Measurements from ENCODE around the gene MAST4.

Gene MAST4

GRCh38 chr5:67026278-67026677, 430.1 kb downstream of the MAST4 start:
- TF ChIP-seq EZH2phosphoT487 (IDR thresholded peaks at IDR 0.05; ENCODE audit: borderline replicate concordance, low read length): no peak
- TF ChIP-seq, protein P1, sequence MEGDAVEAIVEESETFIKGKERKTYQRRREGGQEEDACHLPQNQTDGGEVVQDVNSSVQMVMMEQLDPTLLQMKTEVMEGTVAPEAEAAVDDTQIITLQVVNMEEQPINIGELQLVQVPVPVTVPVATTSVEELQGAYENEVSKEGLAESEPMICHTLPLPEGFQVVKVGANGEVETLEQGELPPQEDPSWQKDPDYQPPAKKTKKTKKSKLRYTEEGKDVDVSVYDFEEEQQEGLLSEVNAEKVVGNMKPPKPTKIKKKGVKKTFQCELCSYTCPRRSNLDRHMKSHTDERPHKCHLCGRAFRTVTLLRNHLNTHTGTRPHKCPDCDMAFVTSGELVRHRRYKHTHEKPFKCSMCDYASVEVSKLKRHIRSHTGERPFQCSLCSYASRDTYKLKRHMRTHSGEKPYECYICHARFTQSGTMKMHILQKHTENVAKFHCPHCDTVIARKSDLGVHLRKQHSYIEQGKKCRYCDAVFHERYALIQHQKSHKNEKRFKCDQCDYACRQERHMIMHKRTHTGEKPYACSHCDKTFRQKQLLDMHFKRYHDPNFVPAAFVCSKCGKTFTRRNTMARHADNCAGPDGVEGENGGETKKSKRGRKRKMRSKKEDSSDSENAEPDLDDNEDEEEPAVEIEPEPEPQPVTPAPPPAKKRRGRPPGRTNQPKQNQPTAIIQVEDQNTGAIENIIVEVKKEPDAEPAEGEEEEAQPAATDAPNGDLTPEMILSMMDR (IDR thresholded peaks at IDR 0.05; ENCODE audit: low read depth, low read length, poor library complexity, severe bottlenecking): no peak
- Histone ChIP-seq H3K9me3 (ENCODE audit: control insufficient read depth, insufficient read depth, low read length) (no peaks in the 10 kb centered on the region), H3K4me2 (ENCODE audit: low read length) (no peak overlapping the region), H3K9me2 (replicated peaks; ENCODE audit: control insufficient read depth, low read length) (no peaks in the 10 kb centered on the region), H4K20me1 (ENCODE audit: control insufficient read depth, insufficient read depth, low read depth, low read length) (no peaks in the 10 kb centered on the region), H3K27ac (ENCODE audit: low read depth, low read length) (no peak overlapping the region), H3K36me3 (ENCODE audit: control insufficient read depth, low read length) (no peaks in the 10 kb centered on the region), H3K27me3 (ENCODE audit: control insufficient read depth, low read length) (peaks cover 10% of the 10 kb centered on the region; the same call in 1 of the 2 replicates), H3F3A (ENCODE audit: control insufficient read depth, insufficient read depth) (no peaks in the 10 kb centered on the region), H3K4me3 (ENCODE audit: low read length) (no peak overlapping the region), H3K4me1 (ENCODE audit: control insufficient read depth, low read length) (no peaks in the 10 kb centered on the region), H3K79me2 (ENCODE audit: control insufficient read depth, low read length) (no peaks in the 10 kb centered on the region)

DNA sequence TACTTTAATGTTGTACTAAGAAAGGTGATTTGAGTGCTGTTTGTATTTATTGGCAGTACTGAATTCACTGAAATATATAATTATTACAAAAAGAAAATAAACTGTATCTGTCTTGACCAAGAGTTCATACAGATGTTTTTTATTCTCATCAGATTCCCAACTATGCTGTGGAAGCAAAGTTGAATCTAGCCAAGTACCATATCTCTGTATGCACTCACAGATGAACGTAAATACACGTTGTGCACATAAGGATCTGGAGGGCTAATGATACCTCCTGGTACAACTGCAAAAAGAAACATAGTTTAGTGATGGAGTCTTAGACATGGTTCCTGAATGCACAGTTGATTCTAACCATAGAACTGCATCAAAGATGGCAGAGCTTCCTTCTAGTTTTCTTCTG, 431.0 kb downstream of the MAST4 start:
- Histone ChIP-seq H3K27ac (ENCODE audit: low read depth, low read length) (no peak overlapping the region), H3K9me2 (replicated peaks; ENCODE audit: control insufficient read depth, low read length) (no peaks in the 10 kb centered on the region), H3K27me3 (ENCODE audit: control insufficient read depth, low read length) (peaks cover 10% of the 10 kb centered on the region; the same call in 1 of the 2 replicates), H3K36me3 (ENCODE audit: control insufficient read depth, low read length) (no peaks in the 10 kb centered on the region), H4K20me1 (ENCODE audit: control insufficient read depth, insufficient read depth, low read depth, low read length) (no peaks in the 10 kb centered on the region), H3K79me2 (ENCODE audit: control insufficient read depth, low read length) (no peaks in the 10 kb centered on the region), H3K4me3 (ENCODE audit: low read length) (no peak overlapping the region), H3K4me2 (ENCODE audit: low read length) (no peak overlapping the region), H3K9me3 (ENCODE audit: control insufficient read depth, insufficient read depth, low read length) (no peaks in the 10 kb centered on the region), H3K4me1 (ENCODE audit: control insufficient read depth, low read length) (no peaks in the 10 kb centered on the region), H3F3A (ENCODE audit: control insufficient read depth, insufficient read depth) (no peaks in the 10 kb centered on the region)
- no peak for TF ChIP-seq EZH2phosphoT487 (IDR thresholded peaks at IDR 0.05; ENCODE audit: borderline replicate concordance, low read length)
- TF ChIP-seq, protein P1 (IDR thresholded peaks at IDR 0.05; ENCODE audit: low read depth, low read length, poor library complexity, severe bottlenecking): no peak

DNA sequence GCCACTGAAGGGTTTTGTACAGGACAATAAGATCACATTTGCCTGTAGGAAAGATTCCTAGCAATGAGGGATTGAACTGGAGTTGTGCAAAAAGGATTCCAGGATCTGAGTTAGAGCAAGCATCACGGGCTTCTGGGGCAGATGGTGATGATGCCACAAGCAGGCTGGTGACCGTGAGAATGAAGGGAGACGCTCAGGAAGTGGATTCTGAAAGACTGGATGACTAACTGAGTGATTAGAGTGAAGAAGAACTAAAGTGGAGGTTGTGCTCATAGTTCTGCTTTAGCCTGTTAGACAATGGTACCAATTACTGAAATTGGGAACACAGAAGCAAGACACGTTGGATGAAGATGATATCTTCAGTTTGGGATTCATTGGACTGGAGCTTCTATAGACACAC, 432.2 kb downstream of the MAST4 start:
- H3K27me3 ChIP-seq (ENCODE audit: control insufficient read depth, low read length): peaks cover 10% of the 10 kb centered on the region; the same call in 1 of the 2 replicates
- TF ChIP-seq, protein P1 (IDR thresholded peaks at IDR 0.05; ENCODE audit: low read depth, low read length, poor library complexity, severe bottlenecking): no peak
- no peak for TF ChIP-seq EZH2phosphoT487 (IDR thresholded peaks at IDR 0.05; ENCODE audit: borderline replicate concordance, low read length)

More for the DNA sequence above, 432.2 kb downstream of the MAST4 start:
- Histone ChIP-seq H4K20me1 (ENCODE audit: control insufficient read depth, insufficient read depth, low read depth, low read length) (no peaks in the 10 kb centered on the region), H3K79me2 (ENCODE audit: control insufficient read depth, low read length) (no peaks in the 10 kb centered on the region), H3K9me3 (ENCODE audit: control insufficient read depth, insufficient read depth, low read length) (no peaks in the 10 kb centered on the region), H3K4me1 (ENCODE audit: control insufficient read depth, low read length) (no peaks in the 10 kb centered on the region), H3K4me3 (ENCODE audit: low read length) (no peak overlapping the region), H3F3A (ENCODE audit: control insufficient read depth, insufficient read depth) (no peaks in the 10 kb centered on the region), H3K36me3 (ENCODE audit: control insufficient read depth, low read length) (no peaks in the 10 kb centered on the region), H3K9me2 (replicated peaks; ENCODE audit: control insufficient read depth, low read length) (no peaks in the 10 kb centered on the region), H3K27ac (ENCODE audit: low read depth, low read length) (no peak overlapping the region), H3K4me2 (ENCODE audit: low read length) (no peak overlapping the region)

Measured in DOHH2 (cell line).